NCI-H146 treated with DMSO at 0.1 percent for 48 hours (cell line): ENCODE measurements around the gene FBXO30.

ENCODE experiments used
- DNase-seq: peaks from one replicate; lab custom pipeline; 2025; ENCODE audit not compliant: unreplicated experiment; lab: John Stamatoyannopoulos, UW

FBXO30 gene

GRCh38 chr6:145756170-145756662 lies 58.4 kb downstream of the FBXO30 start:
- DNase-seq, result no peak

- DNase-seq, result no peak
These were observed 58.9 kb downstream of the FBXO30 start for GRCh38 chr6:145755682-145756081.

GRCh38 chr6:145752638-145753037 lies 62.0 kb downstream of the FBXO30 start:
- DNase-seq, result no peak

- DNase-seq, result no peak
These were observed 65.0 kb downstream of the FBXO30 start for GRCh38 chr6:145749632-145750031.

- no peak for DNase-seq
These were observed 68.7 kb downstream of the FBXO30 start for GRCh38 chr6:145745861-145746260.

GRCh38 chr6:145744619-145745018 lies 70.0 kb downstream of the FBXO30 start:
- no peak for DNase-seq
